Endothelial cell (in vitro differentiated cells): ENCODE results near the gene FBXO15. TPM values are rescaled to one million over a fixed set of nuclear protein-coding genes. Genes with fewer than 3 reads are reported as not detected.

Source experiments
- DNase-seq: peaks from one replicate; pipeline ENCODE4 v3.0.0; 2021; ENCODE audit warnings: low spot score
- H3K27ac Mint-ChIP-seq: one replicate; pipeline ENCODE4 v1.8.0; 2021; ENCODE audit warnings: mixed read lengths, inconsistent platforms; ENCODE audit not compliant: unreplicated experiment
- H3K27me3 Mint-ChIP-seq: one replicate; pipeline ENCODE4 v1.8.0; 2021; ENCODE audit warnings: mild to moderate bottlenecking, moderate library complexity, mixed read lengths, inconsistent platforms; ENCODE audit not compliant: unreplicated experiment
- H3K36me3 Mint-ChIP-seq: one replicate; pipeline ENCODE4 v1.8.0; 2021; ENCODE audit warnings: mild to moderate bottlenecking, low read depth, mixed read lengths, inconsistent platforms; ENCODE audit not compliant: unreplicated experiment
- H3K4me1 Mint-ChIP-seq: one replicate; pipeline ENCODE4 v1.8.0; 2021; ENCODE audit warnings: mild to moderate bottlenecking, mixed read lengths, inconsistent platforms; ENCODE audit not compliant: unreplicated experiment
- H3K4me3 Mint-ChIP-seq: one replicate; pipeline ENCODE4 v1.8.0; 2021; ENCODE audit warnings: mild to moderate bottlenecking, mixed read lengths, inconsistent platforms; ENCODE audit not compliant: unreplicated experiment
- H3K9me3 Mint-ChIP-seq: one replicate; pipeline ENCODE4 v1.8.0; 2021; ENCODE audit warnings: mixed read lengths, inconsistent platforms; ENCODE audit not compliant: unreplicated experiment
- CTCF ChIP-seq: fragments of 200-600 bp; sonication (generic); IDR thresholded peaks from one replicate; pipeline ENCODE4 v1.5.0; 2021; ENCODE audit warnings: antibody characterized with exemption; ENCODE audit not compliant: unreplicated experiment
- total RNA-seq: library from RNA; stranded (reverse); fragmentation: NEBNext Ultra II Directional; extraction: Animal tissue kit (Norgen Biotek cat#: 25700); gene quantifications from one replicate; pipeline ENCODE4 v1.2.1, GENCODE V29; 2021; ENCODE audit not compliant: unreplicated experiment

FBXO15 gene
- total RNA-seq, 1 donor from 2014 or later, result 5.4 TPM

GRCh38 chr18:74182335-74182734, 34.7 kb upstream of the FBXO15 start:
- H3K9me3 Mint-ChIP-seq, result no peaks in the 10 kb centered on the region
- DNase-seq, result no peak
- TF ChIP-seq CTCF, result no peak
- H3K4me1 Mint-ChIP-seq, result peaks cover 2% of the 10 kb centered on the region
- no peak overlapping the region for H3K27ac Mint-ChIP-seq
- peaks cover 5% of the 10 kb centered on the region for H3K27me3 Mint-ChIP-seq
- no peaks in the 10 kb centered on the region for H3K36me3 Mint-ChIP-seq
- H3K4me3 Mint-ChIP-seq, result no peak overlapping the region

GRCh38 chr18:74179623-74180199, 32.1 kb upstream of the FBXO15 start:
- DNase-seq, result no peak
- Mint-ChIP-seq H3K27me3 (peaks cover 8% of the 10 kb centered on the region), H3K27ac (no peak overlapping the region), H3K9me3 (no peaks in the 10 kb centered on the region), H3K4me3 (no peak overlapping the region), H3K4me1 (no peaks in the 10 kb centered on the region), H3K36me3 (no peaks in the 10 kb centered on the region)
- no peak for TF ChIP-seq CTCF

DNA sequence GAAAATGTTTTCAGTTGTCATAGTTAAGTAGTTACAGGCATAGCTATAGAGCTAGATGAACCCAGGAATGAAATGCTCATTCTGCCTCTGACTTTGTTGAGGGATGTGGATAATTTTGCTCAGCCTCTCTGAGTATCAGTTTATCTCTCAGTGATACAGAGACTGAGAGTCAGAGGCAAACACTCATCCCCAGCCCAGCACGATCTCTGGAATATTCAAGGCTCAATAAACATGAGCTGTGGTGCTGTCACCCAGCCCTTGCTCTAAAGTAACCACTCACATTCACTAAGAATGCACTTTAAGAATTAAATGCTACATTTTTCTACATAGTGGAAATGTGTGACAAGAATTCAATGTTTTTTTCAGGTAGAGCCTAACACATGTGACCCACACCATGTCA, 31.2 kb upstream of the FBXO15 start:
- Mint-ChIP-seq H3K27ac (no peak overlapping the region), H3K4me1 (no peaks in the 10 kb centered on the region), H3K27me3 (peaks cover 8% of the 10 kb centered on the region), H3K36me3 (no peaks in the 10 kb centered on the region), H3K4me3 (no peak overlapping the region), H3K9me3 (no peaks in the 10 kb centered on the region)
- DNase-seq, result no peak
- TF ChIP-seq CTCF, result no peak

- Mint-ChIP-seq H3K27me3 (peaks cover 6% of the 10 kb centered on the region), H3K4me1 (no peaks in the 10 kb centered on the region), H3K9me3 (no peaks in the 10 kb centered on the region), H3K27ac (no peak overlapping the region), H3K4me3 (no peak overlapping the region), H3K36me3 (no peaks in the 10 kb centered on the region)
- no peak for DNase-seq
- TF ChIP-seq CTCF, result no peak
These were observed 28.0 kb upstream of the FBXO15 start for GRCh38 chr18:74175658-74176057.

DNA sequence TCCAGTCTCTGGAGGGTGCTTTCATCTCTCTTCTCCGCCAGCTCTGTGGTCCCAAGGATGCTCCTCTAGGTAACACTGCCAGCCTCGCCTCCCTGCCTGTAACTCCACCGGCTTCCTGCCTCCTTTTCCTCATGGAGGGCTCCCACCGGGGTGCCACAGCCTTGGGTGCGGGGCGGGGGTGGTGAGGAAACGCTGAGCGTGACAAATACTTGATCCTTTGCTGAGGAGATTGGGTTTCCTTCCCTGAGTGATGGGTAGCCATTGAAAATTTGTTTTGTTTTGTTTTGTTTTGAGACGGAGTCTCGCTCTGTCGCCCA, 25.8 kb upstream of the FBXO15 start:
- Mint-ChIP-seq H3K4me3 (no peak overlapping the region), H3K4me1 (no peaks in the 10 kb centered on the region), H3K36me3 (no peaks in the 10 kb centered on the region), H3K27ac (no peak overlapping the region), H3K27me3 (peaks cover 5% of the 10 kb centered on the region), H3K9me3 (no peaks in the 10 kb centered on the region)
- no peak for TF ChIP-seq CTCF
- DNase-seq, result no peak
